Skeletal muscle cell (primary cell): ENCODE data around the gene NBAS.
"Not testable (repeated sequence)": the region's sequence is repeated elsewhere in the genome, so short reads cannot be mapped to it uniquely, and the experiment has no call there.

ENCODE experiments used
- DNase-seq: peaks from one replicate; pipeline ENCODE4 v3.0.0-alpha.2; 2010; ENCODE audit warnings: low read depth
- H3K4me3 ChIP-seq: 2 replicates; pipeline ENCODE4 v1.5.1; 2011; ENCODE audit warnings: low read depth, mild to moderate bottlenecking, control low read depth, low read length, moderate library complexity

The NBAS gene

GRCh38 chr2:15540523-15540922, 20.6 kb downstream of the NBAS start:
- not testable (repeated sequence) for H3K4me3 ChIP-seq, DNase-seq

- no peak overlapping the region for H3K4me3 ChIP-seq
- no peak for DNase-seq
Observed at GRCh38 chr2:15539999-15540398, 21.1 kb downstream of the NBAS start.

GRCh38 chr2:15538792-15539191, 22.3 kb downstream of the NBAS start:
- no peak overlapping the region for H3K4me3 ChIP-seq
- DNase-seq: no peak

- no peak for DNase-seq
Observed at GRCh38 chr2:15533860-15534480, 27.2 kb downstream of the NBAS start.

GRCh38 chr2:15532996-15533395, 28.1 kb downstream of the NBAS start:
- no peak for DNase-seq

More at GRCh38 chr2:15533860-15534480, 27.2 kb downstream of the NBAS start:
- no peak overlapping the region for H3K4me3 ChIP-seq

GRCh38 chr2:15531095-15531854, 29.9 kb downstream of the NBAS start:
- no peak for DNase-seq

More at GRCh38 chr2:15532996-15533395, 28.1 kb downstream of the NBAS start:
- no peak overlapping the region for H3K4me3 ChIP-seq

GRCh38 chr2:15527074-15527739, 33.9 kb downstream of the NBAS start:
- no peak overlapping the region for H3K4me3 ChIP-seq
- no peak for DNase-seq

More at GRCh38 chr2:15531095-15531854, 29.9 kb downstream of the NBAS start:
- no peak overlapping the region for H3K4me3 ChIP-seq

- DNase-seq: no peak
- H3K4me3 ChIP-seq: no peak overlapping the region
Observed at GRCh38 chr2:15521641-15522181, 39.4 kb downstream of the NBAS start.

GRCh38 chr2:15520346-15520745, 40.8 kb downstream of the NBAS start:
- H3K4me3 ChIP-seq: no peak overlapping the region
- no peak for DNase-seq

- not testable (repeated sequence) for H3K4me3 ChIP-seq, DNase-seq
Observed at GRCh38 chr2:15518759-15519158, 42.4 kb downstream of the NBAS start.

- no peak overlapping the region for H3K4me3 ChIP-seq
- DNase-seq: no peak
Observed at GRCh38 chr2:15517793-15518192, 43.3 kb downstream of the NBAS start.

- no peak for DNase-seq
- H3K4me3 ChIP-seq: no peak overlapping the region
Observed at GRCh38 chr2:15511686-15512085, 49.4 kb downstream of the NBAS start.

GRCh38 chr2:15510552-15510951, 50.6 kb downstream of the NBAS start:
- H3K4me3 ChIP-seq: no peak overlapping the region
- no peak for DNase-seq

- DNase-seq: no peak
- no peak overlapping the region for H3K4me3 ChIP-seq
Observed at GRCh38 chr2:15510131-15510530, 51.0 kb downstream of the NBAS start.

- DNase-seq: no peak
- no peak overlapping the region for H3K4me3 ChIP-seq
Observed at GRCh38 chr2:15507697-15508096, 53.4 kb downstream of the NBAS start.

- no peak overlapping the region for H3K4me3 ChIP-seq
- no peak for DNase-seq
Observed at GRCh38 chr2:15507061-15507460, 54.1 kb downstream of the NBAS start.

- H3K4me3 ChIP-seq: no peak overlapping the region
- DNase-seq: no peak
Observed at GRCh38 chr2:15506229-15506819, 54.8 kb downstream of the NBAS start.

GRCh38 chr2:15504882-15505663, 56.1 kb downstream of the NBAS start:
- no peak overlapping the region for H3K4me3 ChIP-seq
- no peak for DNase-seq

GRCh38 chr2:15499251-15499650, 61.9 kb downstream of the NBAS start:
- H3K4me3 ChIP-seq, DNase-seq: not testable (repeated sequence)
